GM23338 (cell line): Measurements from ENCODE around the gene AGPAT4. TPM values are rescaled to one million over a fixed set of nuclear protein-coding genes. Genes with fewer than 3 reads are reported as not detected.

Experiments used
- ATAC-seq: fragments of 200-7000 bp; cut with Tn5 transposase; 3 replicates; pipeline ENCODE4 v1.9.1; 2020
- DNase-seq: peaks from one replicate; pipeline ENCODE4 v3.0.0-alpha.2; 2015; ENCODE audit warnings: low spot score
- H2AFZ ChIP-seq: fragments of 200-600 bp; sonication (generic); 2 replicates; pipeline ENCODE4 v1.8.0; 2016; ENCODE audit warnings: antibody characterized with exemption, mild to moderate bottlenecking, moderate library complexity
- H3F3A ChIP-seq: fragments of 200-600 bp; sonication (generic); replicated peaks from 2 replicates; pipeline ENCODE4 v1.8.0; 2017; ENCODE audit warnings: antibody characterized with exemption, mixed run types, low read depth
- H3K27ac ChIP-seq: fragments of 200-600 bp; sonication (generic); 2 replicates; pipeline ENCODE4 v1.6.1; 2016; ENCODE audit warnings: low read depth
- H3K27me3 ChIP-seq: fragments of 200-600 bp; sonication (generic); 2 replicates; pipeline ENCODE4 v1.8.0; 2016; ENCODE audit warnings: mild to moderate bottlenecking, mixed run types, moderate library complexity; ENCODE audit not compliant: insufficient read depth
- H3K36me3 ChIP-seq: fragments of 200-600 bp; sonication (generic); 2 replicates; pipeline ENCODE4 v1.8.0; 2016; ENCODE audit warnings: mild to moderate bottlenecking; ENCODE audit not compliant: insufficient read depth
- H3K4me1 ChIP-seq: fragments of 200-600 bp; sonication (generic); 2 replicates; pipeline ENCODE4 v1.8.0; 2016; ENCODE audit warnings: mild to moderate bottlenecking, moderate library complexity; ENCODE audit not compliant: insufficient read depth
- H3K4me2 ChIP-seq: fragments of 200-600 bp; sonication (generic); 2 replicates; pipeline ENCODE4 v1.7.1; 2017; ENCODE audit warnings: mixed run types
- H3K4me3 ChIP-seq: fragments of 200-600 bp; sonication (generic); 2 replicates; pipeline ENCODE4 v1.6.1; 2016; ENCODE audit warnings: mixed run types
- H3K79me2 ChIP-seq: fragments of 200-600 bp; sonication (generic); replicated peaks from 2 replicates; pipeline ENCODE4 v1.8.0; 2017; ENCODE audit warnings: mild to moderate bottlenecking; ENCODE audit not compliant: insufficient read depth
- H3K9me2 ChIP-seq: fragments of 200-600 bp; sonication (generic); 2 replicates; pipeline ENCODE4 v1.8.0; 2017; ENCODE audit not compliant: insufficient read depth
- H4K20me1 ChIP-seq: fragments of 200-600 bp; sonication (generic); replicated peaks from 2 replicates; pipeline ENCODE4 v1.8.0; 2017; ENCODE audit warnings: mild to moderate bottlenecking; ENCODE audit not compliant: insufficient read depth
- H3K27ac Mint-ChIP-seq: 2 replicates; pipeline ENCODE4 v1.8.0; 2020; ENCODE audit warnings: inconsistent platforms, mild to moderate bottlenecking, moderate library complexity, mixed read lengths
- H3K27me3 Mint-ChIP-seq: 3 replicates; pipeline ENCODE4 v1.8.0; 2022; ENCODE audit warnings: low read depth, mild to moderate bottlenecking, moderate library complexity, mixed read lengths, inconsistent platforms; ENCODE audit not compliant: insufficient read depth, poor library complexity
- H3K36me3 Mint-ChIP-seq: 3 replicates; pipeline ENCODE4 v1.8.0; 2021; ENCODE audit warnings: low read depth, mild to moderate bottlenecking, inconsistent platforms, moderate library complexity, mixed read lengths
- H3K4me1 Mint-ChIP-seq: 3 replicates; pipeline ENCODE4 v1.8.0; 2020; ENCODE audit warnings: mild to moderate bottlenecking, inconsistent platforms, mixed read lengths
- H3K4me3 Mint-ChIP-seq: 3 replicates; pipeline ENCODE4 v1.8.0; 2021; ENCODE audit warnings: moderate library complexity, mild to moderate bottlenecking, inconsistent platforms, mixed read lengths
- H3K9me3 Mint-ChIP-seq: 3 replicates; pipeline ENCODE4 v1.8.0; 2020; ENCODE audit warnings: moderate library complexity, mild to moderate bottlenecking, inconsistent platforms, mixed read lengths
- CREB1 ChIP-seq: fragments of 250-450 bp; sonication (Bioruptor Pico); IDR thresholded peaks from 2 replicates; pipeline ENCODE4 v1.5.0; 2020; ENCODE audit warnings: low read depth, mild to moderate bottlenecking, moderate library complexity
- CTCF ChIP-seq, 2 experiments: fragments of 200-600 bp in 1 of 2; sonication (generic) in 1 of 2; conservative IDR thresholded peaks; 2 replicates each; pipeline versions ENCODE4 v1.5.1 to v1.6.1; 2016 to 2017; ENCODE audit warnings: antibody characterized with exemption in 2 of 2, low read depth in 2 of 2, mild to moderate bottlenecking in 2 of 2, moderate library complexity in 1 of 2
- ETS1 ChIP-seq: IDR thresholded peaks from 2 replicates; pipeline ENCODE4 v1.6.1; 2016; ENCODE audit warnings: antibody characterized with exemption
- EZH2 ChIP-seq: fragments of 200-600 bp; sonication (generic); IDR thresholded peaks from one replicate; pipeline ENCODE4 v1.8.0; 2017; ENCODE audit warnings: antibody characterized with exemption, mild to moderate bottlenecking, low read depth; ENCODE audit not compliant: unreplicated experiment
- EZH2phosphoT487 ChIP-seq: fragments of 200-600 bp; sonication (generic); IDR thresholded peaks from one replicate; pipeline ENCODE4 v1.8.1; 2018; ENCODE audit warnings: antibody characterized with exemption; ENCODE audit not compliant: unreplicated experiment
- JUNB ChIP-seq: IDR thresholded peaks from one replicate; pipeline ENCODE4 v1.6.1; 2016; ENCODE audit warnings: antibody characterized with exemption; ENCODE audit not compliant: unreplicated experiment
- NANOG ChIP-seq: IDR thresholded peaks from 2 replicates; pipeline ENCODE4 v1.6.1; 2016; ENCODE audit warnings: antibody characterized with exemption, borderline replicate concordance
- POLR2AphosphoS5 ChIP-seq: IDR thresholded peaks from 2 replicates; pipeline ENCODE4 v1.6.1; 2016; ENCODE audit warnings: antibody characterized with exemption, low read depth
- REST ChIP-seq: IDR thresholded peaks from one replicate; pipeline ENCODE4 v1.6.1; 2018; ENCODE audit warnings: antibody characterized with exemption; ENCODE audit not compliant: unreplicated experiment
- STAT1 ChIP-seq: IDR thresholded peaks from one replicate; pipeline ENCODE4 v1.6.1; 2016; ENCODE audit warnings: antibody characterized with exemption; ENCODE audit not compliant: unreplicated experiment
- ZNF114 ChIP-seq: fragments of 250-450 bp; sonication (Bioruptor Pico); IDR thresholded peaks from 2 replicates; pipeline ENCODE4 v1.5.0; 2020; ENCODE audit warnings: mild to moderate bottlenecking, moderate library complexity
- ZNF331 ChIP-seq: fragments of 250-450 bp; sonication (Bioruptor Pico); IDR thresholded peaks from 2 replicates; pipeline ENCODE4 v1.5.0; 2020; ENCODE audit warnings: low read depth, mild to moderate bottlenecking, moderate library complexity
- ZNF462 ChIP-seq: fragments of 250-450 bp; sonication (Bioruptor Pico); IDR thresholded peaks from 2 replicates; pipeline ENCODE4 v1.5.0; 2020; ENCODE audit warnings: mild to moderate bottlenecking, moderate library complexity
- polyA plus RNA-seq: library from polyadenylated mRNA; unstranded; fragments of >200 nt; fragmentation: Nextera tagmentation; extraction: Ambion mirVana; gene quantifications from 2 replicates; pipeline ENCODE4 v1.2.1, GENCODE V29; 2016
- total RNA-seq: library from RNA; depleted of rRNA; stranded (reverse); fragments of >200 nt; shearing (Covaris generic); gene quantifications from 2 replicates; pipeline ENCODE4 v1.2.3, GENCODE V29; 2014

Gene AGPAT4
- total and polyA plus RNA-seq, 2 experiments from 2014 or later: 8.9 to 19.3 TPM

- no peak for TF ChIP-seq CREB1 (CRISPR knock-in tag)
- no peak for TF ChIP-seq NANOG
- no peak for TF ChIP-seq ZNF114 (CRISPR knock-in tag)
- TF ChIP-seq STAT1: no peak
Measured at GRCh38 chr6:161130541-161130940, 143.3 kb downstream of the AGPAT4 start (continued).

- Mint-ChIP-seq H3K4me1 (no peaks in the 10 kb centered on the region), H3K27me3 (peaks cover 18% of the 10 kb centered on the region), H3K36me3 (peaks cover 83% of the 10 kb centered on the region), H3K9me3 (peaks cover 58% of the 10 kb centered on the region), H3K4me3 (no peak overlapping the region), H3K27ac (no peak overlapping the region)
- Histone ChIP-seq H4K20me1 (peaks cover 4% of the 10 kb centered on the region), H3K27me3 (no peaks in the 10 kb centered on the region), H3K36me3 (peaks cover 7% of the 10 kb centered on the region; the same call in 1 of the 2 replicates), H3K4me2 (no peak overlapping the region), H3K27ac (no peak overlapping the region), H3K4me1 (no peaks in the 10 kb centered on the region; the same call in 1 of the 2 replicates), H3F3A (no peaks in the 10 kb centered on the region), H3K9me2 (no peaks in the 10 kb centered on the region), H2AFZ (no peak overlapping the region), H3K4me3 (no peak overlapping the region), H3K79me2 (peaks cover 11% of the 10 kb centered on the region)
- DNase-seq: no peak
- no peak for ATAC-seq
- no peak for TF ChIP-seq JUNB
- no peak for TF ChIP-seq NANOG
- no peak for TF ChIP-seq EZH2phosphoT487
- TF ChIP-seq CREB1 (CRISPR knock-in tag): no peak
- TF ChIP-seq POLR2AphosphoS5: no peak
- no peak for TF ChIP-seq ZNF331 (CRISPR knock-in tag)
- TF ChIP-seq ZNF462 (CRISPR knock-in tag): no peak
- no peak for TF ChIP-seq ZNF114 (CRISPR knock-in tag)
- TF ChIP-seq REST: no peak
- no peak for TF ChIP-seq STAT1
- no peak for TF ChIP-seq ETS1
- no peak for TF ChIP-seq EZH2
- no peak for TF ChIP-seq CTCF (conservative IDR thresholded peaks at IDR 0.05; ENCODE audit: low read depth in 2 of 2)
Measured at GRCh38 chr6:161128680-161129196, 145.1 kb downstream of the AGPAT4 start.
